ENCODE data around the gene OTOGL.
"Not testable (repeated sequence)": the region's sequence is repeated elsewhere in the genome, so short reads cannot be mapped to it uniquely, and the experiment has no call there.

OTOGL gene

DNA sequence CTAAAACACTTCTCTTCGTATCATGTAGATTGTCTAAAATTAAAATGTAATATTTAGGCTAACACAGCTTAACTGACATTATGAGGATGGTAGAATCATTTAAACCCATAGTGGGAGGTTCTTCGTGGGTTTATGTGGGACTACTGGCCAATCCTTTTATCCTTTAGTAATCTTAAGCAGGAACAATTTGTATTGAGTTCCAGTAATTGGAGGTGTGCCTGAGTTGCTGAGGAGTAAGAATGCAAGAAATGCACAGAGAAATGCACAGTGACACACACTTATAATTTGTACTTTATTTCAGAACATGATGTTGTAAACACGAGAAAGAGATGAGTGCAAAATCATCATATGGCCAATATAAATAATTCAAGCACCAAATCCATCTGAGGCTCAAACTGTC is 22.3 kb downstream of the OTOGL start:
- DNase-seq = no peak

DNA sequence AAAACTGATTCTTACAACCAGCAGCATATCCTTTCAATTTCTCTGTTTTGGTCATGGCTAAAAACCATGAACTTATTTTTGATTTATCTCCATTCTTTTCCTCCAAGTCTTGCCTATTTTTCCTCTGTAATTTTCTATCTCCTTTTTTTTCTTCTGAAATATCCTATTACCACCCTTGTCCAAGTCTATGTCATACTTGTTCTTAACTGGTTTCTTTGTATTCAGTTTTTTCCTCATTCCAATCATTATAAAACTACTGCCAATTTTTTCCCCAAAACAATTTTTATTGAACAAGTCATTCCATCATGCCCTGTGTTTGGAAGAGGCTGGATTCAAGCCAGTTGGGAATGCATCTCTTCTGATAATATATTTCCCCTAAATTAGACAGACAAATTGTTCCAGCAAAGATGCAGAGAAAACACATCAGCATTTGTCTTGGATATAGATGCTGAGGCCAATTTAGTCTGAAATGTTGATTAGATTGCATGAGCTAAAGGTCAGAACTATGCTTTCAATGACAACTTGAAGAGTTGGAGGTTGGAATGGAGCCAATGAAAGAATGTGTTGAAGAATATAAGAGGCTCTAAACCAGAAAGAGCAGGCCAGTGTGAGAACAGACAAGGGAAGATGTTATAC is 30.7 kb downstream of the OTOGL start:
- DNase-seq = no peak

DNA sequence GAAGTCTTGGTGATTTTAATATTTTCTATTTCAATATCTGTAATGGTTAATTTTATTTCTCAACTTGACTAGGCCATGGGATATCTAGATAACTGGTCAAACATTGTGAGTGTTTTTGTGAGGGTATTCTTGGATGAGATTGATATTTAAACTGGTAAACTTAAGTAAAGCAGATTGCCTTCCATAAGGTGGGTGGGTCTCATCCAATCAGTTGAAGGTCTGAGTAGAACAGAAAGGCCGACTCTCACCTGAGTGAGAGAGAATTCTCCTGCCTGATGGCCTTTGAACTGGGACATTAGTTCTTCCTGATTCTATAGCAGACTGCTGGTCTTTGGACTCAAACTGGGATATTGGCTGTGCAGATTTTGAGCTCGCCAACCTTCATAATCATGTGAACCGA is 36.3 kb downstream of the OTOGL start:
- DNase-seq = no peak

DNA sequence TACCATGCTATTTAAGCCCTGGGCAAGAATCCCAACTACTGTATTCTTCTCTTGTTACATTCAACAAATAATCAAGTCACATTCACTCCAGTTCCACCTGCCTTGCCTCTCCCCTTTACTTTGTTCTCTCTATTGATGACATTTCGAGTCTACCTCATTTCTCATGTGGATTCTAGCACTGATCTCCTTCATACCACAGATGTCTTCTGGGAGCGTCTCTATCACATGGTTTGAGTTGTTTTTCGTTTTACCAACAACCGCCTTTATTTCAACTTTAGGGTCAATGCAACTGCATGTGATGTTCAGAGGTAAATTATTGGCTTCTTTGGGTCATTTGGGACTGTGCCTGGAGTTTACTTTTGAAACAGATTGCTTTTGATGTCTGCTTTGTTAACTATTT is 40.7 kb downstream of the OTOGL start:
- DNase-seq = no peak

DNA sequence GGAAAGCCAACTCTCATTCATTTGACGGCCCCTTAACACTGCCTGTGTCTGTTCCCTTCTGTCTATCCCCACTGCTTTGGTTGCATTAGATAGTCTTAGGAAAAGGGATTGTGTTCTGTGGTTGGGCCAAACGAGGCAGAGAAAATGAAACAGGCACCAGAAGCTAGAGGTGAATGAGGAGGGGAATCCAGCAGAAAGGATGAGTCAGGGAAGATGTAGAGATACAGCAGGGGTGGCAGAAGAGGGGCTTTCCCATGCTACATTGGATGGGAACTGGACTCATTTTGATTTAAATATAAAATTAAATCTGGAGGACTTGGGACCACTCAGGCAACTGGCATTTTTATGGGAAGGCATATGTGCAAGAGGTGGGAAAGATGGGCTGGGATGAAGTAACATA is 43.3 kb downstream of the OTOGL start:
- no peak for DNase-seq

DNA sequence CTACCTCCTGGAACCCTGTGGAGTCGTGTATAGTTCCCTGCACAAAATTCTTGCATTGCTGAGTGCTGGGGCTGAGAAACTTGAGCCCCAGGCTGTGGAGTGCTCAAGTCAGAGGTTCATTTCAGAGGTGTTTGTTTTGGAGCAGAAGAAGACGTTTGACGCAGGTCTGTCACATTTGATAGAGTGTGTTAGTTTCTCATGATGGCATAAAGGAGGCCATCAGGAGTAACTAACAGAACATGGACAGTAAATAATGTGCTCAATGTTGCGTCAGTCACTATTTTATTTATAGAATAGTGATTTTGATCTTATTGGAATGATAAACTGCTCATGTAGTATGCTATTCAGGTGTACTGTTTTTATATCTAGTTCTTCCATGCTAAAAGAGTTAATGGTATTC is 44.2 kb downstream of the OTOGL start:
- no peak for DNase-seq

DNA sequence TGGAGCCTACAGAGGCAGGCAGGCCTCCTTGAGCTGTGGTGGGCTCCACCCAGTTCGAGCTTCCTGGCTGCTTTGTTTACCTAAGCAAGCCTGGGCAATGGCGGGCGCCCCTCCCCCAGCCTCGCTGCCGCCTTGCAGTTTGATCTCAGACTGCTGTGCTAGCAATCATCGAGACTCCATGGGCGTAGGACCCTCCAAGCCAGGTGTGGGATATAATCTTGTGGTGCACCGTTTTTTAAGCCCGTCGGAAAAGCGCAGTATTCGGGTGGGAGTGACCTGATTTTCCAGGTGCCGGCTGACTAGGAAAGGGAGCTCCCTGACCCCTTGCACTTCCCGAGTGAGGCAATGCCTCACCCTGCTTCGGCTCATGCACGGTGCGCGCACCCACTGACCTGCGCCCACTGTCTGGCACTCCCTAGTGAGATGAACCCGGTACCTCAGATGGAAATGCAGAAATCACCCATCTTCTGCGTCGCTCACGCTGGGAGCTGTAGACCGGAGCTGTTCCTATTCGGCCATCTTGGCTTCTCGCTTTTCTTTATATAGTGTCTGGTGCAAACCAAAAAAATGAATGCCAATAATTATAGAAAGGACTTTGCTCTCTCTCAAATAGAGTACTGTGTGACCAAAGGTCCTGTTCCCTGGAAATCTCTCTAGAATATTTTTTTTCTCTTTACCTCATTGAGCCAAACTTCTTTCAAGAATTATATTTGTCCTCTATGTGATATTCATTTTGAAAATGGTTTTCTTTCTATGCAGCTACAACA is 50.4 kb downstream of the OTOGL start:
- not testable (repeated sequence) for DNase-seq

DNA sequence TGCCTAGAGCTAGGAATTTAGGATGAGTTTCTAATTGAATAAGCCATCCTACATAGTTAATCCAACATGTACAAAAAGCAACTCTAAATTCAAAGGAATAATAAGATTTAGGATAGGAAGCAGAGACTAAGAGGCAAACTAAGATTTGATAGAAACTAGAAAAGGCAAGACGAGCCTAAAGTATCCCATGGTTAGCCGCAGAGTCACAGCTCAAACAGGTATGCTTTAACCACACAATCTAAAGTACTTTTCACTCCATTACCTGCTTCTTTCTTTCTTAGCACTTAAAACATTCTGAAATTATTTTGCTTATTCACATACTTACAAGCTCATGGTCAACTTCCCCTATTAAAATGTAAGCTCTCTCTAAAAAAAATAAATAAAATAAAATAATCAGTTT is 51.8 kb downstream of the OTOGL start:
- no peak for DNase-seq

DNA sequence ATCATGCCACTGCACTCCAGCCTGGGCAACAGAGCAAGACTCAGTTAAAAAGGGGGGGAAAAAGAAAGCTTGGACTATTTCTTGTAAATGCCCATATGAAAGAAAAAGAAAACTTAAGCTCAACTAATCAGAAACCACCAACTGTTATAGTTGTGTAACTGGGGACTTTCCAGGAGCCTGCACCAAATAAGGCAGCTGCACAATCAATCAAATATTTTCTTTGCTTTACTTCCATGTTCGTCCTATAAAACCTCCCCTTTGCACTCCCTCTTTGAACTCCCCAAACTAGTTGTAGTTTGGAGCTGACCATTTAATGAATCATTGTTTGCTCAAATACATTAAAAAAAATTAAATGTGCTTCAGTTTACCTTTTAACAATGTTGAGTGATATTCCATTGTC is 54.9 kb downstream of the OTOGL start:
- no peak for DNase-seq

DNA sequence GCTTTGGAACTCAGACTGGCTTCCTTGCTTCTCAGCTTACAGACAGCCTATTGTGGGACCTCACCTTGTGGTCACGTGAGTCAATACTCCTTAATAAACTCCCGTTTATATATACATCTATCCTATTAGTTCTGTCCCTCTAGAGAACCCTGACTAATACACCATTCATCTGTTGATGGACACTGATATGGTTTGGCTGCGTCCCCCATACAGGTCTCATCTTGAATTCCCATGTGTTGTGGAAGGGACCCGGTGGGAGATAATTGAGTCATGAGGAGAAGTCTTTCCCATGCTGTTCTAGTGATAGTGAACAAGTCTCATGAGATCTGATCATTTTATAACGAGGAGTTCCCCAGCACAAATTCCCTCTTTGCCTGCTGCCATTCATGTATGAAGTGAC is 57.0 kb downstream of the OTOGL start:
- no peak for DNase-seq

DNA sequence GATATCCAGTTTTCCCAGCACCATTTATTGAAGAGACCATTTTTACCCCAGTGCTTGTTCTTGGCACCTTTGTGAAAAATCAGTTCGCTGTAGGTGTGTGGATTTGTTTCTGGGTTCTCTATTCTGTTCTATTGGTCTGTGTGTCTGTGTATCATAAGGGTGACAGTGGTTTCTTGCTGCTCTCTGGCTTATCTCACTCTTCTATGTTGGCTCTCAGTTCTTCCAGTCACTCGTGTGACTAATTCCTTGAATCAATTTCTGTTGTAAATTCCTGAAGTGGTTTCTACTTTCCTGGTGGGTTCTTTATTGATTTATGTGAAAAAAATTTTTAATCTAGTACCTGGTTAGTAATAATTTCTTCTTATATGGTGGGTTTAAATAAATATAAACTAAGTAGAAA is 58.3 kb downstream of the OTOGL start:
- no peak for DNase-seq

DNA sequence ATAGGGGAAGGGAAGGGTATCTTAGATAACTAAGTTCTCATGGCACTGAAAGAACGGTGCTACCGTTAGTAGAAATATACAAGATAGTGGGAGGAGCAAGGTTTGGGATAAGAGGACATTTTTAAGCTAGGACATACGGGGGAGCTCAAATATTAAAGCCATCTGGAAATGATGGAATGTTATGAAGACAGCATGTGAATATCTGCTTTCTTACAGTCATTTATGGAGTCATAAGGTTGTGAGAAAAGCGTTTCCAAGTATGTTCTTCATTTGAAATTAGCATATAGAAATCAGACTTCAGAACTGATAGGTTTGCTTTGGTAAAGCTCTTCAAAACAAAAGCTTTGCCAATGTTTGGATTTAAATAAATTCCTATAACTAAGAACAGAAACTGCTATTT is 62.3 kb downstream of the OTOGL start:
- DNase-seq = no peak

DNA sequence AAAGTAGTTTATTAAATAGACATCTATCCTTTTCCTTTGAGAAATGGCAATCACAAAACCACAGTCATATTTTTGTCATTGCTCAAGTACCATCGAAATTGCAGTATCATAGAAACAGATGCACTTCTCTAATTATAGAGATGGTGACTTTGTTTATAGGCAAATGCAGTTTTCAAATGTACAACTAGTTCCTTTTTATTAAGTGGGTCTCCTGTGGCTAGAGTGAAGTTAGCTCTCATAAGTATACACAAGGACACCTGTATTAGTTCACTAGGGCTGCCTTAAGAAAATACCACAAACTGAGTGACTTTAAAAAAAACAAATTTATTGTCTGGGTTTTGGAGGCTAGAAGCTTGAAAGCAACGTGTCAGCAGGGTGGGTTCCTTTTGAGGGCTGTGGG is 62.8 kb downstream of the OTOGL start:
- DNase-seq = no peak

DNA sequence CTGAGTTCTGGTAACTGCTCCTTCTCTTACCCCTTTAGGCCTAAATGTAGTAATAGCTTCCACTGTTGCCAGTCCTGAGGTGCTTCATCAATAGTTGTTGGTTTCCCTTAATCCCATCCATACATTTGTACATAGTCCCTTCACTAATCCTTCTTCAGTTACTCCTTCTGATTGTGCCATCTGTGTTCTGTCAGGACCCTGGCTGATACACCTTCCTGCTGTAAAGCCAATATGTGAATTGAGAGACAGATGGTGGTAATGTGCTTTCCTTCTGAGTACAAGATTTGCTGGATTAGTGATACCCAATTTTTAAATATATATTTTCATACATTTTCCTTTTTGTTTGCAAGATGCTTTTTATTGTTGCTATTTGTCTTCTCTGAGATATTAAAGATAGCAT is 66.4 kb downstream of the OTOGL start:
- no peak for DNase-seq

DNA sequence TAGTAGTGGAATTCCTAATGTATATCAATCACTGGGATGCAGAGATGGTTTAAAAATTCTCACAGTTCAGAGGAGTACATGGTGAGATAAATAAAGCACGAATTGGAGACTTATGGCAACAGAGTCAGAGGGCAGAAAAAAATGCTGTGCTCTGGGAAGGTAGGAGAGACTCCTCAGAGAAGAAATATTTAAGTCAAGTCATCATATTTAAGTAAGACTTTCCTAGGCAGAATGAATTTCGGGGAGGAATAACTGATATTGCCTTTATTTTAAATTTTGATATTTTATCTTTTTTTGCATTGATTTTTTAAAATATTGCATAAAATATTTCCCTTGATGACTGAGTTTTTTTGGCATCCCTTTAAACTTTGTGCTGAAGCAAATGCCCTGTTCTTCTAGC is 67.4 kb downstream of the OTOGL start:
- DNase-seq = no peak

DNA sequence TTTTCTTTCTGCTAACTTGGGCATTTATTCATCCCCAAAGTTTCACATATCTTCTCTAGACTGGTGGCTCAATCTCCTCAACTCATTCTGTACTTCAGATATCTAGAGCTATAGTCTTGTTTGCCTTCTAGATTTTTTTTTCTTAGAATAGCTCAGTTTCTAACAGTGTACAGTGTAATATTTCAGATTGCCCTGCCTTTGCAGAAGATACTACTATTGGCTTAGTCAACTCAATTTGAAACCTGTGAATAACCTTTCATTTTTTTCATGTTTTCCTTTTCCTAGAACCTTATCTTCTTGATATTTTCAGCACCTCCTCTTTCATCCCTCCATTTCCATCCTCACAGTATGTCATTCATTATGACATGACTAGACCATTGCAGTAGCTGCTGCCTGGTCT is 69.6 kb downstream of the OTOGL start:
- DNase-seq = no peak

DNA sequence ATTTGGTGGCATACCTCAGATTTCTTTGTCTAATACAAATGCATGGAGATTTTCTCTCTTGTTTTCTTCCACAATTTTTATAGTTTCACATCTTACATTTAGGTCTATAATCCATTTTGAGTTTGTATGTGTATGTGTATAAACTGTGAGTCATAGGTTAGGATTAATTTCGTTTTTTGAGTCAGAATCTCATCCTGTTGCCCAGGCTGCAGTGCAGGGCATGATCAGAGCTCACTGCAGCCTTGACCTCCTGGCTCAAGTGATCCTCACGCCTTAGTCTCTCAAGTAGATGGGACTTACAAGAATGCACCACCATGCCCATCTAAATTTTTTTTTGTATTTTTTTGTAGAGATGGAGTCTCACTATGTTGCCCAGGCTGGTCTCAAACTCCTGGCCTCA is 71.6 kb downstream of the OTOGL start:
- no peak for DNase-seq

DNA sequence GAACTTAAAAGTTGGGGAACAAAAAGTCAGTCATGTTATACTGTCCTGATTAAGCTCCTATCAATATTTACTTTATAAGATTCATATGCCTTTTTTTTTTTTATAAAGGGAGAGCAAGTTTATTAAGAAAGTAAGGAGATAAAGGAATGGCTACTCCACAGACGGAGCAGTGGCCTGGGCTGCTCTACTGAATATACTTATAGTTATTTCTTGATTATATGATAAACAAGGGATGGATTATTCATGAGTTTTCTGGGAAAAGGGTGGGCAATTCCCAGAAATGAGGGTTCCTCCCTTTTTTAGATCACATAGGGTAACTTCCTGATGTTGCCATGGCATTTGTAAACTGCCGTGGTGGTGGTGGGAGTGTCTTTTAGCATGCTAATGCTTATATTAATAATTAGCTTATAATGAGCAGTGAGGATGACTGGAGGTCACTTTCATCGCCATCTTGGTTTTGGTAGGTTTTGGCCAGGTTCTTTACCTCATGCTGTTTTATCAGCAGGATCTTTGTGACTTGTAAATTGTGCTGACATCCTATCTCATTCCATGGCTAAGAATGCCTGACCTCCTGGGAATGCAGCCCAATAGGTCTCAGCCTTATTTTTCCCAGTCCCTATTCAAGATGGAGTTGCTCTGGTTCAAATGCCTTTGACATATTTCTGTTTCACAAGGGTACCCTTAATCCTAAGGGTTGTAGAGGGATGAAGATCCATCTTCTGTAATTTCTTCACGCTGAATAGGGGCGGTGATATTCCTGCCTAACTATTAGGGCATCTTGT is 73.9 kb downstream of the OTOGL start:
- DNase-seq = no peak

DNA sequence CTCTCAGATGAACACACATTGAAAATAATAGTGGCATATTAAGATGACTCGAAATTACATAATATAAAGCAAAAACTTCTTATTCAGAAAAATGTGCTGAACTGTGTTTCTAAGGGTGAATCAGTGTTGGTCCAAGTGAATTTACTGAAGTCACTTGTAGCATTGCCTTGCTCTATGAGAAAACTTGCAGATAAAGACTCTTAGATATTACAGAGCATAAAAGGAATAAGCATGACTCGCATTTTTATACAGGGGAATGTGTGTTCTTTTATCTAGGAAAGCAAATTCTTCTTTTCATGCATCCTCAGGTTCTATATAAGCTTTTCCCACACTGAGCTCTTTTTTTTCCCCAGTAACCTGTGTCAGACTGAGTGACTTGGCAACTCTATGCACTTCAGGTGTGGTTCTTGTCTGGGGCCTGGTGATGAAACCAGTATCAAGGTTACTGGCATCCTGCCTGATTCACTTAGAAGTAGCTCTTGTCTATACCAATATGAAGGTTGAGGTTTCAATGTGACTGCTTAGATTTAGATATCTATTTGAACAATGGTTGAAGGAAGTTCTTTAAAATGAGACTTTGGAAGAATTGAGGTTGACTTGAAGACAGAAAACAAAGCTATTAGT is 76.1 kb downstream of the OTOGL start:
- no peak for DNase-seq

DNA sequence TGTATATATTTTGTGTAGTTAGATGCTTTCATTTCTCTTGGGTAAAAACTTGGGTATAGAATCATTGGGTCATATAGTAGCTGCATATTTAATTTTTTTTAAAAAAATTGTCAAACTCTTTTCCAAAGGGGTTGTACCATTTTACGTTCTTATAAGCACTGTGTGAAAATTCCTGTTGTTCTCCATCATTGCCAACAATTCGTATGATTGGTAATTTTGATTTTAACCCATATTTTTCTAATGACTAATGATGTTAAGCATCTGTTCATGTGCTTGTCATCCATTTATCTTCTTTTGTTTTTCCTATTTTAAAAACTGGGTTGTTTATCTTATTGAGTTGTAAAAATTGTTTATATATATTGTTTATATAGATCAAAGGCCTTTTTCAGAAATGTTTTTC is 77.4 kb downstream of the OTOGL start:
- no peak for DNase-seq

DNA sequence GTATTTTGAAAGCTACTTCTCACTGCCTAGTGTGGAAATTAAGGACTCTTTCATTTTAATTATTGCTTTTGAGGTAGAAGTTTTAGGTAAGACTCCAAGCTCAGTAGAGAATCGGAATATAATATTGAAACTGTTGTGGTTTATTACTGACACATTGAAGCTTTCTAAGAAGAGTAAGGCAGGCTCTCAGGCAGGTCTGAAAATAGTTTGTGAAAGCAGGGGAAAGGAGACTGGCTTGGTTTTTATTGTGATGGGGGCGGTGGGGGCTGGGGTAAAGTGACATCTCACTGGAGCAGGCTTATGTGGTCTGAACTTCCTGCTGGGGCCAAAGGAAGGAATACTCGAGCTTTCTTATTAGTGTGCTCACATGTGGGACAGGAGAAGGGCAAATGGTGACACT is 79.5 kb downstream of the OTOGL start:
- DNase-seq = no peak

DNA sequence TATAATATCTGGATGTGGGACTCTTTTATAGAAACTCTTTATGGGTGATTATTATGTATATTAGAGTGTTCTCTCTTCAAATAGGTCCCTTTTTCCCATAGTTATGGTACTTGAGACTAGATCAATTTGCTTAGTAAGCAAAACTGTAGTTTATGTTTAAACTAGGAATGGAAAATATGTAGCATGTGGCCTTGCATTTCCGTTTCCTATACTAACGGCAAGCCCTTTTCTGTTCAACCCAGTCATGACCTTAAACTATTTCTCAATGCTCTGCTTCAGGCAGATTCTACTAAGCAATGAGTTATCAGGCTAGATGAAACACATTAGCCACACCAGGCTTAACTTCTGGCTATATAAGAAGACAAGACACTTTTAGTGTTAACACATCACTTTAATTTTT is 84.6 kb downstream of the OTOGL start:
- no peak for DNase-seq

DNA sequence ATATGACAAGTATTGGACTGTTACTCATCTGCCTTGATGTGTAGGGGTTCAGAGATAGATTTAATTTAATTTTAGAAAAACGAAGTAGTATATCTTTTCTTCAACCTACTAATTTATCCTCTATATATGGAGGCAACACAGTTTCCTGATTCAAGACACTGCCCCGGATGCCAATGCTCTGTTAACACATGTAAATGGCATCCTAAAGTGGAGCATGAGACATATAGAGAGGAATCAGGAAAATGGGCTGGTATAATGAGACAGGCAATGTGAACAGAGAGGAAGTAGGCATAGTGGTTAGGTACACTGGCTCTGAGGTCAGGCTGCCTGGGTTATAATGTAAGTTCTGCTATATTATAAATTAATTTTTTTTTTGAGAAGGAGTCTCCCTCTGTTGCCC is 85.6 kb downstream of the OTOGL start:
- no peak for DNase-seq

DNA sequence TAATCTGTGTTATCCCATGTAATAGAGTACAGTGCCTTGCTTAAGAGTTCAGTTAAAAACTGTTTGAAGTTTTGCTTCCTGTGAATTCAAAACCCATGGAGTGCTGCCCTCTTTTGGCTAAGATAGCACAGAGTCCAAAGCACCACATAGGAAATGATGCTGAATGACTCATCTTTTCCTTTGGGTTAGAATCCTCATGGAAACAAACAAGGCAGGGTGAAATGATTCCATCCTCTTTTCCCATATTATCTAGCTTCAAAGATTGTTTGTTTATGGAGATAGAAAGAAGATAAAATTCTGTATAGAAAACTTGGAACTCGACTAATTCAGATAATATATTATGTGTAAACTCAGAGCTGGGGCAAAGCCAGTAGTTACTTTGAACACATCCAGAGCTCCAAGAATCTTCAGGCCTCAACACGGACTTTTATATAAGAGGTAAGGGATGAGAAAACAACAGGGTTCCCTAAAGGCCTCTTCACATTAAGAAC is 87.4 kb downstream of the OTOGL start:
- DNase-seq = peak in 1 of 2 donors; percentile 56
